Omental fat pad (tissue), 4 donors: ENCODE measurements around the gene MARCO. TPM values are rescaled to one million over a fixed set of nuclear protein-coding genes. Genes with fewer than 3 reads are reported as not detected.
"Not testable (repeated sequence)": the region's sequence is repeated elsewhere in the genome, so short reads cannot be mapped to it uniquely, and the experiment has no call there.

Experiments used
- ATAC-seq: fragments of 150-250 bp; one replicate; pipeline ENCODE4 v1.9.1; 2016; ENCODE audit warnings: mild to moderate bottlenecking, moderate library complexity; ENCODE audit not compliant: low FRiP score
- DNase-seq: peaks from one replicate; pipeline ENCODE4 v3.0.0-alpha.2; 2019; ENCODE audit warnings: low spot score
- total RNA-seq, 4 donors: library from RNA; depleted of rRNA; stranded (reverse); fragments of >200 nt; gene quantifications; one replicate each; pipeline ENCODE4 v1.1.0, GENCODE V29; 2016
- TF ChIP-seq, protein P1 (sequence below), 3 donors: fragments of 450-650 bp; IDR thresholded peaks; one replicate each; pipeline ENCODE4 v1.5.1; 2016 to 2017; ENCODE audit warnings: antibody characterized with exemption in 3 of 3, mild to moderate bottlenecking in 3 of 3, moderate library complexity in 2 of 3

The MARCO gene
- total RNA-seq, 4 donors from 2014 or later: 20.3 to 70.6 (median 27.7) TPM

DNA sequence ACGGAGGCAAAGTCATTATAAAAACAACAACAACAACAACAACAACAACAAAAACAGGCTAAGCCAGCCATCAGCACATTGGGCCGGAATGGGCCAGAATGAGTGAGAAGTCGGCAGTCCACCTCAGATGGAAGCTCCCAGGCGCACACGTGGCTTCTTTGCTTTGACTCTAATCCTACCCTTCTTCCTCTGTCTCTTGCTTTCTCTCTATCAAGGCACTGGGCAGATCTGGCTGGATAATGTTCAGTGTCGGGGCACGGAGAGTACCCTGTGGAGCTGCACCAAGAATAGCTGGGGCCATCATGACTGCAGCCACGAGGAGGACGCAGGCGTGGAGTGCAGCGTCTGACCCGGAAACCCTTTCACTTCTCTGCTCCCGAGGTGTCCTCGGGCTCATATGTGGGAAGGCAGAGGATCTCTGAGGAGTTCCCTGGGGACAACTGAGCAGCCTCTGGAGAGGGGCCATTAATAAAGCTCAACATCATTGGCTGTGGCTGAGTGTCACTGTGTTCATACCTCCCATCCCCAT is 52.2 kb downstream of the MARCO start:
- TF ChIP-seq, protein P1, sequence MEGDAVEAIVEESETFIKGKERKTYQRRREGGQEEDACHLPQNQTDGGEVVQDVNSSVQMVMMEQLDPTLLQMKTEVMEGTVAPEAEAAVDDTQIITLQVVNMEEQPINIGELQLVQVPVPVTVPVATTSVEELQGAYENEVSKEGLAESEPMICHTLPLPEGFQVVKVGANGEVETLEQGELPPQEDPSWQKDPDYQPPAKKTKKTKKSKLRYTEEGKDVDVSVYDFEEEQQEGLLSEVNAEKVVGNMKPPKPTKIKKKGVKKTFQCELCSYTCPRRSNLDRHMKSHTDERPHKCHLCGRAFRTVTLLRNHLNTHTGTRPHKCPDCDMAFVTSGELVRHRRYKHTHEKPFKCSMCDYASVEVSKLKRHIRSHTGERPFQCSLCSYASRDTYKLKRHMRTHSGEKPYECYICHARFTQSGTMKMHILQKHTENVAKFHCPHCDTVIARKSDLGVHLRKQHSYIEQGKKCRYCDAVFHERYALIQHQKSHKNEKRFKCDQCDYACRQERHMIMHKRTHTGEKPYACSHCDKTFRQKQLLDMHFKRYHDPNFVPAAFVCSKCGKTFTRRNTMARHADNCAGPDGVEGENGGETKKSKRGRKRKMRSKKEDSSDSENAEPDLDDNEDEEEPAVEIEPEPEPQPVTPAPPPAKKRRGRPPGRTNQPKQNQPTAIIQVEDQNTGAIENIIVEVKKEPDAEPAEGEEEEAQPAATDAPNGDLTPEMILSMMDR (IDR thresholded peaks at IDR 0.05): no peak
- ATAC-seq: no peak
- DNase-seq: no peak

DNA sequence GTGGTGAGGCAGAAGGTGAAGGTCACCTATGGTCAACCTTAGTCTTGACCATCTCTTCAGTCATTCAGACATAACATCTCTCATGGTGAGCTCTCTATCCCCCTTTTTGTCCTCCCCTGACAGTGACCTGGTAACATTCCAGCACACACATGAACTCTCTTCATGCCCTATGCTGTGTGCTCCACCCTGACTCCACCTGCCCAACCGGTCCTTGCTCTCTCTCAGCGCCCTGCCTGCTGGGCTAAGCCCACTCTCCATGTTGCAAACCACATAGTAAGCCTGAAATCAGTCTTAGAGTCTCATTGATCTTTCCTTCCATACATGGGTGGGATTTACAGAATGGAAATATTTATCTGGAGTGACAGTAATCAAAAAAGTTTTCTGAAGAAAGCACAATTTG is 52.8 kb downstream of the MARCO start:
- DNase-seq (no peak), ATAC-seq (no peak)
- TF ChIP-seq, protein P1 (IDR thresholded peaks at IDR 0.05): no peak

DNA sequence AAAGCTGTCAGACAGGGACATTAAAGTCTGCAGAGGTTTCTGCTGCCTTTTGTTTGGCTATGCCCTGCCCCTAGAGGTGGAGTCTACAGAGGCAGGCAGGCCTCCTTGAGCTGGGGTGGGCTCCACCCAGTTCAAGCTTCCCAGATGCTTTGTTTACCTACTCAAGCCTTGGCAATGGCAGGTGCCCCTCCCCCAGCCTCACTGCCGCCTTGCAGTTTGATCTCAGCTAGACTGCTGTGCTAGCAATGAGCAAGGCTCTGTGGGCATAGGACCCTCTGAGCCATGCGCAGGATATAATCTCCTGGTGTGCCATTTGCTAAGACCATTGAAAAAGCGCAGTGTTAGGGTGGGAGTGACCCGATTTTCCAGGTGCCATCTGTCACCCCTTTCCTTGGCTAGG is 61.9 kb downstream of the MARCO start:
- not testable (repeated sequence) for DNase-seq, ATAC-seq

DNA sequence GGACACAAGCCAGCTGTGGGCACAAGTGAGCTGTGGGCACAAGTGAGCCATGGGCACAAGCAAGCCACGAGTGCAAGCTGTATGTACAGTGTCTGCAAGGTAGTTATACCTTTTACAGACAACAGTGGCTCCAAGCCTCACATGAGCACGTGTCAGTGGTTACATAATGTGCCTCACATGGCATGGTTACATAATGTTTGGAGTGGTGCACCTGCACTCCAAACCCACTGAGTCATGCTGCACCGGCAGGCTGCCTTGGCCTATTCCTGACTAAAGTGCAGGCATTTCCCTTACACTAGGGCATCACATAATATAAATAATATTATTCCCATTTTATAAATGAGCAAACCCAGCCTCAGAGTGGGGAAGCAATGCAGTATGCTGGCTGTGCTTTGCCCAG is 62.6 kb downstream of the MARCO start:
- DNase-seq: no peak
- TF ChIP-seq, protein P1 (IDR thresholded peaks at IDR 0.05): no peak
- ATAC-seq: no peak

DNA sequence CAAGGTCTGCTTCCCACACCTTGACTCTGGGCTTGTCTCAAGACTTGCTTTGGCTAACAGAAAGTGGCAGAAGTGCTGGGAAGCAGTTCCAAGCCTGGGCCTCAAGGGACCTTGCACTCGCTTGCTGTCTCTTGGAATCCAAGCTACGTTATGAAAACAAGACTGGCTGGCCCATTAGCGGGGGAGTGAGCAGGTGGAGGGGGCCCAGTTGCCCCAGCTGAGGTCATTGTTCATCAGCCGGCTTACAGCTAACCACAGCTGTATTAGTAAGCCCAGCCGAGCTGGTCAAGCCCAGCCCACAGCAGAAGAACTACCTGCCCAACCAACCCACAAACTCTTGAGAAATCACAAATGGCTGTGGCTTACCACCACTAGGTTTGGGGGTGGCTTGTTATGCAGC is 63.1 kb downstream of the MARCO start:
- TF ChIP-seq, protein P1 (IDR thresholded peaks at IDR 0.05): no peak
- ATAC-seq (no peak), DNase-seq (no peak)

DNA sequence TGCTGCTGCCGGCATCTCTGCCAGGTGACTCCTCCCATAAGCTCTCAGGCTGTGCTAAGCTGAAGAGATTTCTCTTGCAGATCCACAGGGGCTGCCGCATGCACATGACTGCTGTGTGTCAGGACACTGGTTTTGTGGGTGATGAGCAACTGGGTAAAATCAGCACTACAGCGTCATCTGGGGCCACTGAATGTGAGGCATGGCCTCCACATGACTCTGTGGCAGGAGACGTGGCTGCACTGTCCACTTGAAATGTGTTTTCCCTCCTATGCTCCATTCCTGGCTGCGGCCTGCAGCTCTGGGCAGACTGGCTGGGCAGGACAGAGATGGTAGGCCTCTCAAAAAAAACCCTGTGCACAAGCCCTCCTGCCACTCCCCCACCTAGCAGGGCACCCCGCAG is 63.6 kb downstream of the MARCO start:
- no peak for DNase-seq
- TF ChIP-seq, protein P1 (IDR thresholded peaks at IDR 0.05): no peak
- ATAC-seq: no peak

DNA sequence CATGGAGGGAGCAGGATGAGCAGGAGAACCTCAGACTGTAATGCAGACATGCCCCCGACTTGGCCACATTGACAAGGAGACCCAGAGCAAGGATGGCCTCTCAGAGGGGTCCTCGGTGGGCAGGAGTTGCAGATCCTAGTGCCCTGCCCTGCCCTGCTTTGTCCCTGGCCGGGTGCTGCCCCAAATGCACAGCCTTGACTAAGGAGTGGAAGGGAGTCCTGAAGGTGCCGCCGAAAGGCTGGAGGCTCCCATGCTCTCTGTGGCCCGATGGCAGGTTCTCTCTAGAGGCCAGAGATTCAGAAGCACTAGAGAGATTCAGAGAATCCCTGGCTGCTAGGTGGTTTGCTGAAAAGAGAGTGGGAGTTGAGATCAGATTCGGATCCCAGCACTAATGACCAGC is 64.4 kb downstream of the MARCO start:
- DNase-seq (no peak), ATAC-seq (no peak)
- TF ChIP-seq, protein P1 (IDR thresholded peaks at IDR 0.05): no peak

DNA sequence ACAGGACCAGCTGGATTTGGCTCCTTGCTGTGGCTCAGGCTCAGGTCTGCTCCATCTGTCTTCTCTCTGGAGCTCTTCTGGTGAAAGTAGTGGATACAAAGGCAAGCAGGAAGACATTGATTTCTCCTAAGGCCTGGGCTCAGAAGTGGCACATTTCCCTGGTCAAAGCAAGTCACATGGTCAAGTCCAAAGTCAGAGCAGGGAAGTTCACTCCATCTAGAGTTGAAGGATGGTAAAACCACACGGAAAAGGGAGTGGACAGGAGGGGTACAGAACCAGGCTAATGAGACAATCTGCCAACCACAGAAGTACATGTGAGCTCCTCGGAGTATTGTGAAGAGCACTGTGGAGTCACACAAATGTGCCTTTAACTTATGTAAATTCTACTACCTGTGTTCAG is 66.1 kb downstream of the MARCO start:
- TF ChIP-seq, protein P1 (IDR thresholded peaks at IDR 0.05): no peak
- DNase-seq (no peak), ATAC-seq (no peak)
